Calu3 (cell line): ENCODE measurements around the gene SNX25. TPM values are rescaled to one million over a fixed set of nuclear protein-coding genes. Genes with fewer than 3 reads are reported as not detected.
A peak's percentile ranks its signal among the peaks of the same experiment; 100 is the strongest.

ENCODE experiments used
- BruUV-seq: library from RNA; stranded (reverse); fragments of 400-500 nt; replicated peaks from 2 replicates; lab custom pipeline; 2021; lab: Mats Ljungman, UMichigan
- CTCF ChIA-PET: fragments of 300-600 bp; sonication (Branson Sonifier 250); formaldehyde crosslinking; loops from one replicate; lab custom pipeline; 2022; ENCODE audit warnings: antibody characterized with exemption; lab: Charles Lee
- DNase-seq: peaks from one replicate; pipeline ENCODE4 v3.0.0; 2022
- H3K27ac Mint-ChIP-seq: one replicate; pipeline ENCODE4 v1.8.0; 2022; ENCODE audit warnings: mixed read lengths; ENCODE audit not compliant: unreplicated experiment
- H3K27me3 Mint-ChIP-seq: one replicate; pipeline ENCODE4 v1.8.0; 2022; ENCODE audit warnings: mixed read lengths; ENCODE audit not compliant: unreplicated experiment
- H3K36me3 Mint-ChIP-seq: one replicate; pipeline ENCODE4 v1.8.0; 2022; ENCODE audit warnings: mild to moderate bottlenecking, moderate library complexity, mixed read lengths; ENCODE audit not compliant: insufficient read depth, unreplicated experiment
- H3K4me1 Mint-ChIP-seq: one replicate; pipeline ENCODE4 v1.8.0; 2022; ENCODE audit warnings: mild to moderate bottlenecking, low read depth, mixed read lengths; ENCODE audit not compliant: unreplicated experiment
- H3K4me3 Mint-ChIP-seq: one replicate; pipeline ENCODE4 v1.8.0; 2022; ENCODE audit warnings: mild to moderate bottlenecking, low read depth, moderate library complexity, mixed read lengths; ENCODE audit not compliant: unreplicated experiment
- H3K9me3 Mint-ChIP-seq: one replicate; pipeline ENCODE4 v1.8.0; 2022; ENCODE audit warnings: low read depth, mixed read lengths; ENCODE audit not compliant: unreplicated experiment
- CTCF ChIP-seq: fragments of 200-600 bp; IDR thresholded peaks from one replicate; pipeline ENCODE4 v1.8.0; 2022; ENCODE audit warnings: antibody characterized with exemption; ENCODE audit not compliant: unreplicated experiment
- intact Hi-C: fragments of 100-400 bp; cut with micrococcal nuclease; formaldehyde crosslinking; loops from one replicate; pipeline ENCODE4 v1.10.0; 2022; ENCODE audit not compliant: unreplicated experiment
- total RNA-seq: library from RNA; stranded (reverse); gene quantifications from 2 replicates; pipeline ENCODE4 v1.2.3, GENCODE V29; 2022

The SNX25 gene
- total RNA-seq, 1 experiment from 2014 or later: 16.1 TPM

GRCh38 chr4:185242749-185243533 lies 33.5 kb downstream of the SNX25 start:
- CTCF ChIA-PET: no interaction called here
- H3K4me1 Mint-ChIP-seq: peaks cover 22% of the 10 kb centered on the region
- intact Hi-C loops: no loop called here
- no peaks in the 10 kb centered on the region for H3K9me3 Mint-ChIP-seq
- no peaks in the 10 kb centered on the region for H3K27me3 Mint-ChIP-seq
- H3K27ac Mint-ChIP-seq: no peak overlapping the region
- no peak overlapping the region for H3K4me3 Mint-ChIP-seq
- DNase-seq: no peak
- no peaks in the 10 kb centered on the region for H3K36me3 Mint-ChIP-seq
- no TSS peak for BruUV-seq
- TF ChIP-seq CTCF: no peak

- no peak for TF ChIP-seq CTCF
- Mint-ChIP-seq H3K9me3 (no peaks in the 10 kb centered on the region), H3K27ac (no peak overlapping the region), H3K36me3 (no peaks in the 10 kb centered on the region), H3K4me3 (no peak overlapping the region), H3K27me3 (no peaks in the 10 kb centered on the region), H3K4me1 (peaks cover 22% of the 10 kb centered on the region)
- no peak for DNase-seq
- BruUV-seq: no TSS peak
- CTCF ChIA-PET: no interaction called here
- intact Hi-C loops: no loop called here
Observed at GRCh38 chr4:185243879-185244278, 34.5 kb downstream of the SNX25 start.

GRCh38 chr4:185244763-185245162 lies 35.4 kb downstream of the SNX25 start:
- H3K27me3 Mint-ChIP-seq: no peaks in the 10 kb centered on the region
- H3K36me3 Mint-ChIP-seq: no peaks in the 10 kb centered on the region
- no peak for DNase-seq
- no peak overlapping the region for H3K4me3 Mint-ChIP-seq
- H3K9me3 Mint-ChIP-seq: no peaks in the 10 kb centered on the region
- H3K27ac Mint-ChIP-seq: no peak overlapping the region
- no peak for TF ChIP-seq CTCF
- H3K4me1 Mint-ChIP-seq: peaks cover 22% of the 10 kb centered on the region
- intact Hi-C loops: no loop called here
- CTCF ChIA-PET: no interaction called here
- BruUV-seq: no TSS peak

GRCh38 chr4:185246453-185246852 lies 37.1 kb downstream of the SNX25 start:
- intact Hi-C loops: no loop called here
- Mint-ChIP-seq H3K27me3 (no peaks in the 10 kb centered on the region), H3K4me3 (no peak overlapping the region), H3K27ac (peak overlapping the region; percentile 33), H3K4me1 (peaks cover 22% of the 10 kb centered on the region), H3K36me3 (no peaks in the 10 kb centered on the region), H3K9me3 (no peaks in the 10 kb centered on the region)
- CTCF ChIA-PET: interaction anchor here (1.4 kb wide), 1 partner anchor 59 kb away, joined by 3 read pairs; no protein-coding TSS in a partner anchor
- no peak for TF ChIP-seq CTCF
- BruUV-seq: no TSS peak
- DNase-seq: no peak
